ENCODE measurements around the gene MATN4. TPM values are rescaled to one million over a fixed set of nuclear protein-coding genes. Genes with fewer than 3 reads are reported as not detected.

The MATN4 gene
- total and polyA plus RNA-seq, 2 donors (not counting 1 experiment from before 2014, with no cell fraction given): not detected

DNA sequence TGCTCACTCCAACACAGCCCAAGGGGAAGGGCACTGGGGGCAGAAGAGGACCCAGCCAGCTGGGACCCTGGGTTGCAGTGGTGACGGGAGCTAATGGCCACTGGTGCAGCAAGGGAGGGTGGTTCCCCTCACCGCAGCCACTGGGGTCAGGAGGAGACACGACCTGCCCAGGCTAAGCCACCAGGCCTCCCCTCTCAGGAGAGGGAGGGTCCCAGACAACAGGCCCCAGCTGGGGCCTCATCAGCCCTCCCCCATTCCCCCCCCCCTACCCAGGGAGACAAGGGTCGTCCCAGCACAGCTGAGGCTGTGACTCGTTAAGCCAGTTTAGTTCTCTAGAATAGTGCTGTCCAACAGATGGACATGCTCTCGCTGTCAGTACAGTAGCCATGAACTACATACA, 17.3 kb upstream of the MATN4 start:
- H3K9me3 Mint-ChIP-seq (ENCODE audit: insufficient read depth): no peaks in the 10 kb centered on the region
- Histone ChIP-seq H3K79me2 (ENCODE audit: control insufficient read depth, insufficient read depth, low read length) (no peaks in the 10 kb centered on the region), H3K4me3 (ENCODE audit: control extremely low read depth in 1 of 5, extremely low read depth in 1 of 5, insufficient read depth in 1 of 5, low read depth in 2 of 5, low read length in 4 of 5) (no peak overlapping the region), H3K36me3 (replicated peaks in 1 of 2; ENCODE audit: control extremely low read depth in 1 of 2, control insufficient read depth in 1 of 2, extremely low read depth in 1 of 2, insufficient read depth in 2 of 2, low read length in 1 of 2) (no peaks in the 10 kb centered on the region), H3K9ac (ENCODE audit: low read length) (no peak overlapping the region), H3K9me3 (ENCODE audit: control extremely low read depth in 1 of 3, control insufficient read depth in 2 of 3, insufficient read depth in 1 of 3, low read length in 2 of 3) (peaks cover 0 to 8% (median 3%) of the 10 kb centered on the region in 3 donors), H4K20me1 (ENCODE audit: control insufficient read depth, insufficient read depth, low read length, poor library complexity, severe bottlenecking) (no peaks in the 10 kb centered on the region), H3K4me2 (replicated peaks; ENCODE audit: low read depth, low read length, poor library complexity, severe bottlenecking) (no peak overlapping the region), H3K27ac (ENCODE audit: low read length in 2 of 2) (no peak overlapping the region), H2AFZ (ENCODE audit: insufficient read depth, low read depth, low read length, poor library complexity, severe bottlenecking) (no peak overlapping the region), H3K27me3 (replicated peaks in 1 of 4; ENCODE audit: control extremely low read depth in 1 of 4, control insufficient read depth in 3 of 4, insufficient read depth in 4 of 4, low read length in 3 of 4) (peaks cover 0 to 2% (median 0%) of the 10 kb centered on the region in 4 experiments), H3K4me1 (ENCODE audit: control insufficient read depth in 2 of 2, insufficient read depth in 2 of 2, low read length in 2 of 2) (peaks cover 11 to 23% of the 10 kb centered on the region in 2 donors)
- ATAC-seq (ENCODE audit: low read depth): no peak
- TF ChIP-seq, protein P1, sequence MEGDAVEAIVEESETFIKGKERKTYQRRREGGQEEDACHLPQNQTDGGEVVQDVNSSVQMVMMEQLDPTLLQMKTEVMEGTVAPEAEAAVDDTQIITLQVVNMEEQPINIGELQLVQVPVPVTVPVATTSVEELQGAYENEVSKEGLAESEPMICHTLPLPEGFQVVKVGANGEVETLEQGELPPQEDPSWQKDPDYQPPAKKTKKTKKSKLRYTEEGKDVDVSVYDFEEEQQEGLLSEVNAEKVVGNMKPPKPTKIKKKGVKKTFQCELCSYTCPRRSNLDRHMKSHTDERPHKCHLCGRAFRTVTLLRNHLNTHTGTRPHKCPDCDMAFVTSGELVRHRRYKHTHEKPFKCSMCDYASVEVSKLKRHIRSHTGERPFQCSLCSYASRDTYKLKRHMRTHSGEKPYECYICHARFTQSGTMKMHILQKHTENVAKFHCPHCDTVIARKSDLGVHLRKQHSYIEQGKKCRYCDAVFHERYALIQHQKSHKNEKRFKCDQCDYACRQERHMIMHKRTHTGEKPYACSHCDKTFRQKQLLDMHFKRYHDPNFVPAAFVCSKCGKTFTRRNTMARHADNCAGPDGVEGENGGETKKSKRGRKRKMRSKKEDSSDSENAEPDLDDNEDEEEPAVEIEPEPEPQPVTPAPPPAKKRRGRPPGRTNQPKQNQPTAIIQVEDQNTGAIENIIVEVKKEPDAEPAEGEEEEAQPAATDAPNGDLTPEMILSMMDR (IDR thresholded peaks at IDR 0.05): no peak
- TF ChIP-seq EZH2 (IDR thresholded peaks at IDR 0.05; ENCODE audit: borderline replicate concordance, insufficient read depth, low read depth, low read length, poor library complexity, severe bottlenecking): no peak
- DNase-seq: no peak
- peaks cover 17% of the 10 kb centered on the region for H3K4me1 Mint-ChIP-seq
- CTCF ChIA-PET: interaction anchor here (0.7 to 0.9 kb wide), 2 partner anchors 35 to 111 kb away, joined by 3 to 6 read pairs; no protein-coding TSS in a partner anchor
- H3K27me3 Mint-ChIP-seq: no peaks in the 10 kb centered on the region
- 79% methylated on average over 6 of the region's 6 CpGs for WGBS (ENCODE audit: insufficient coverage)
- POLR2A ChIA-PET: no interaction called here
- H3K4me3 Mint-ChIP-seq: no peak overlapping the region
- H3K27ac Mint-ChIP-seq: no peak overlapping the region
- intact Hi-C loops (cut with micrococcal nuclease): no loop called here

DNA sequence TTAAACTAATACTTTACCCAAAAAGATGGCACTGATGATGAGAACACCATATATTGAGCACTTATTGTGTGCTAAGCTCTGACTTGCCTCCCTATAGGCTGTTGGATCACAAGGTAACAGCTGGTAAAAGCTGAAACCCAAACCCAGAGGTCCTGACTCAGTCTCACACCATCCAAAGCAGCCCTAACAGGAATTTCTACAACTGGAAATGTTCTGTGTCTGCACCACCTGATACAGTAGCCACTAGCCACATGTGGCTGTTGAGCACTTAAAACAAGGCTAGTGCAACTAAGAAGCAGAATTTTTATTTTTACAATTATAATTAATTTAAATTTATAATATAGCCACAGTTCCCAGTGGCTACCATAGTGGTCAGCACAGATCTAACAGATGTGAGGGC, 15.6 kb upstream of the MATN4 start:
- TF ChIP-seq EZH2 (IDR thresholded peaks at IDR 0.05; ENCODE audit: borderline replicate concordance, insufficient read depth, low read depth, low read length, poor library complexity, severe bottlenecking): no peak
- TF ChIP-seq, protein P1 (IDR thresholded peaks at IDR 0.05): no peak
- POLR2A ChIA-PET: no interaction called here
- Histone ChIP-seq H3K27me3 (replicated peaks in 1 of 4; ENCODE audit: control extremely low read depth in 1 of 4, control insufficient read depth in 3 of 4, insufficient read depth in 4 of 4, low read length in 3 of 4) (no peaks in the 10 kb centered on the region), H4K20me1 (ENCODE audit: control insufficient read depth, insufficient read depth, low read length, poor library complexity, severe bottlenecking) (no peaks in the 10 kb centered on the region), H3K79me2 (ENCODE audit: control insufficient read depth, insufficient read depth, low read length) (no peaks in the 10 kb centered on the region), H3K9ac (ENCODE audit: low read length) (no peak overlapping the region), H2AFZ (ENCODE audit: insufficient read depth, low read depth, low read length, poor library complexity, severe bottlenecking) (no peak overlapping the region), H3K36me3 (replicated peaks in 1 of 2; ENCODE audit: control extremely low read depth in 1 of 2, control insufficient read depth in 1 of 2, extremely low read depth in 1 of 2, insufficient read depth in 2 of 2, low read length in 1 of 2) (no peaks in the 10 kb centered on the region), H3K4me2 (replicated peaks; ENCODE audit: low read depth, low read length, poor library complexity, severe bottlenecking) (no peak overlapping the region), H3K4me1 (ENCODE audit: control insufficient read depth in 2 of 2, insufficient read depth in 2 of 2, low read length in 2 of 2) (peaks cover 21 to 34% of the 10 kb centered on the region in 2 donors), H3K4me3 (ENCODE audit: control extremely low read depth in 1 of 5, extremely low read depth in 1 of 5, insufficient read depth in 1 of 5, low read depth in 2 of 5, low read length in 4 of 5) (no peak overlapping the region), H3K27ac (ENCODE audit: low read length in 2 of 2) (no peak overlapping the region), H3K9me3 (ENCODE audit: control extremely low read depth in 1 of 3, control insufficient read depth in 2 of 3, insufficient read depth in 1 of 3, low read length in 2 of 3) (peaks cover 0 to 8% (median 3%) of the 10 kb centered on the region in 3 donors)
- Mint-ChIP-seq H3K4me1 (peaks cover 17% of the 10 kb centered on the region), H3K27ac (no peak overlapping the region), H3K9me3 (ENCODE audit: insufficient read depth) (no peaks in the 10 kb centered on the region), H3K27me3 (no peaks in the 10 kb centered on the region), H3K4me3 (no peak overlapping the region)
- DNase-seq (no peak), ATAC-seq (ENCODE audit: low read depth) (no peak)
- intact Hi-C loops (cut with micrococcal nuclease): no loop called here
- CTCF ChIA-PET: interaction anchor here (0.9 to 7.9 kb wide), 11 partner anchors 12 to 445 kb away, joined by 3 to 135 read pairs (median 6); partner anchors contain the start of gene SYS1
